Measurements from ENCODE around the gene TSC22D2.

TSC22D2 gene

GRCh38 chr3:150414258-150414657 is 6.2 kb downstream of the TSC22D2 start:
- no peak for DNase-seq

- no peak for DNase-seq
Measured at GRCh38 chr3:150414959-150415358, 6.9 kb downstream of the TSC22D2 start.

- DNase-seq, result no peak
Measured at GRCh38 chr3:150419076-150419868, 11.2 kb downstream of the TSC22D2 start.

GRCh38 chr3:150419959-150420358 is 11.9 kb downstream of the TSC22D2 start:
- no peak for DNase-seq

- DNase-seq, result no peak
Measured at GRCh38 chr3:150421256-150421655, 13.2 kb downstream of the TSC22D2 start.

GRCh38 chr3:150421799-150422548 is 13.9 kb downstream of the TSC22D2 start:
- no peak for DNase-seq

- DNase-seq, result no peak
Measured at GRCh38 chr3:150422907-150423306, 14.8 kb downstream of the TSC22D2 start.

GRCh38 chr3:150423761-150424160 is 15.7 kb downstream of the TSC22D2 start:
- no peak for DNase-seq

GRCh38 chr3:150426292-150426691 is 18.2 kb downstream of the TSC22D2 start:
- no peak for DNase-seq

- DNase-seq, result no peak
Measured at GRCh38 chr3:150428562-150428961, 20.5 kb downstream of the TSC22D2 start.

GRCh38 chr3:150429767-150430671 is 21.9 kb downstream of the TSC22D2 start:
- no peak for DNase-seq

GRCh38 chr3:150433347-150433746 is 25.2 kb downstream of the TSC22D2 start:
- no peak for DNase-seq

- DNase-seq, result no peak
Measured at GRCh38 chr3:150434234-150434633, 26.1 kb downstream of the TSC22D2 start.

- DNase-seq, result no peak
Measured at GRCh38 chr3:150436161-150436560, 28.1 kb downstream of the TSC22D2 start.

GRCh38 chr3:150439657-150440056 is 31.6 kb downstream of the TSC22D2 start:
- DNase-seq, result no peak

GRCh38 chr3:150443331-150443741 is 35.2 kb downstream of the TSC22D2 start:
- no peak for DNase-seq

- DNase-seq, result no peak
Measured at GRCh38 chr3:150444371-150444770, 36.3 kb downstream of the TSC22D2 start.

- DNase-seq, result no peak
Measured at GRCh38 chr3:150446470-150446977, 38.4 kb downstream of the TSC22D2 start.

- no peak for DNase-seq
Measured at GRCh38 chr3:150447084-150447483, 39.0 kb downstream of the TSC22D2 start.

GRCh38 chr3:150447631-150448465 is 39.8 kb downstream of the TSC22D2 start:
- no peak for DNase-seq

GRCh38 chr3:150449169-150449721 is 41.1 kb downstream of the TSC22D2 start:
- DNase-seq, result no peak

GRCh38 chr3:150450916-150451315 is 42.8 kb downstream of the TSC22D2 start:
- no peak for DNase-seq
